ENCODE results near the gene RABGAP1L.

Gene RABGAP1L

GRCh38 chr1:174391716-174392115, 232.4 kb downstream of the RABGAP1L start:
- H3K27ac ChIP-seq (ENCODE audit: insufficient read depth in 1 of 2, low read depth in 1 of 2, low read length in 2 of 2, poor library complexity in 1 of 2, severe bottlenecking in 2 of 2): no peak overlapping the region
- no peak overlapping the region for H3K4me3 ChIP-seq (ENCODE audit: control insufficient read depth in 1 of 7, extremely low read depth in 1 of 7, insufficient read depth in 4 of 7, low read depth in 2 of 7, low read length in 6 of 7)
- no peaks in the 10 kb centered on the region for H3K4me1 ChIP-seq (ENCODE audit: control extremely low read depth in 1 of 4, control insufficient read depth in 4 of 4, insufficient read depth in 4 of 4, low read length in 3 of 4)
- ChIA-PET POLR2A (no interaction called here), CTCF (no interaction called here)
- H3K36me3 ChIP-seq (ENCODE audit: control insufficient read depth in 4 of 4, insufficient read depth in 4 of 4, low read length in 3 of 4): peaks cover 0 to 15% (median 5%) of the 10 kb centered on the region in 4 experiments
- peaks cover 0 to 7% (median 0%) of the 10 kb centered on the region in 5 experiments for H3K9me3 ChIP-seq (ENCODE audit: control extremely low read depth in 1 of 5, control insufficient read depth in 4 of 5, insufficient read depth in 2 of 5, low read depth in 1 of 5, low read length in 4 of 5)
- DNase-seq: no peak
- no peaks in the 10 kb centered on the region for H3K27me3 ChIP-seq (replicated peaks in 2 of 5; ENCODE audit: control insufficient read depth in 4 of 5, insufficient read depth in 5 of 5, low read length in 4 of 5)

GRCh38 chr1:174393885-174394284, 234.6 kb downstream of the RABGAP1L start:
- Histone ChIP-seq H3K4me3 (ENCODE audit: control insufficient read depth in 1 of 7, extremely low read depth in 1 of 7, insufficient read depth in 4 of 7, low read depth in 2 of 7, low read length in 6 of 7) (no peak overlapping the region), H3K36me3 (ENCODE audit: control insufficient read depth in 4 of 4, insufficient read depth in 4 of 4, low read length in 3 of 4) (peaks cover 7 to 31% (median 10%) of the 10 kb centered on the region in 4 experiments), H3K27me3 (replicated peaks in 2 of 5; ENCODE audit: control insufficient read depth in 4 of 5, insufficient read depth in 5 of 5, low read length in 4 of 5) (no peaks in the 10 kb centered on the region), H3K9me3 (ENCODE audit: control extremely low read depth in 1 of 5, control insufficient read depth in 4 of 5, insufficient read depth in 2 of 5, low read depth in 1 of 5, low read length in 4 of 5) (peaks cover 0 to 16% (median 3%) of the 10 kb centered on the region in 5 experiments), H3K4me1 (ENCODE audit: control extremely low read depth in 1 of 4, control insufficient read depth in 4 of 4, insufficient read depth in 4 of 4, low read length in 3 of 4) (no peaks in the 10 kb centered on the region), H3K27ac (ENCODE audit: insufficient read depth in 1 of 2, low read depth in 1 of 2, low read length in 2 of 2, poor library complexity in 1 of 2, severe bottlenecking in 2 of 2) (no peak overlapping the region)
- ChIA-PET POLR2A (no interaction called here), CTCF (no interaction called here)
- WGBS (ENCODE audit: insufficient coverage): 92% methylated on average over 2 of the region's 4 CpGs
- no peak for DNase-seq

DNA sequence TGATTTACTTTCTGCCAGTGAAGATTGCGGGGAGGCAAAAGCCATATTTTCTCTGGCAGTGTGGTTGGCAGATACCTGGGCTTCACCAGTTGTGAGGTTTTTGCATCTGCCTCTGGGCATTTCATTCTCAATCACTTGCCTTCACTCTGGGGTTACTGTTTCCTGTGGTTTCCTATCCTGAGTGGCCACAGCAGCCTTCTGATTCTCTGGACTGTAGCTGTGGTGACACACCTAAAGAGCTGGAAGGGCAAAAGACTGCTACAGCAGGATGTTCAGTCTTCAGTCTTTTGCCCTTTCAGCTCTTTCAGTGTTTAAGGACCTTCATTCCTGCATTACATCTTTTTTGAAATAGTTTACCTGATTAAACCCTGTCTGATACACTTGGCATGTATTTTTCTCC, 237.9 kb downstream of the RABGAP1L start:
- Histone ChIP-seq H3K4me1 (ENCODE audit: control extremely low read depth in 1 of 4, control insufficient read depth in 4 of 4, insufficient read depth in 4 of 4, low read length in 3 of 4) (no peaks in the 10 kb centered on the region), H3K27me3 (replicated peaks in 2 of 5; ENCODE audit: control insufficient read depth in 4 of 5, insufficient read depth in 5 of 5, low read length in 4 of 5) (no peaks in the 10 kb centered on the region), H3K4me3 (ENCODE audit: control insufficient read depth in 1 of 7, extremely low read depth in 1 of 7, insufficient read depth in 4 of 7, low read depth in 2 of 7, low read length in 6 of 7) (no peak overlapping the region), H3K36me3 (ENCODE audit: control insufficient read depth in 4 of 4, insufficient read depth in 4 of 4, low read length in 3 of 4) (peaks cover 7 to 39% (median 10%) of the 10 kb centered on the region in 4 experiments), H3K27ac (ENCODE audit: insufficient read depth in 1 of 2, low read depth in 1 of 2, low read length in 2 of 2, poor library complexity in 1 of 2, severe bottlenecking in 2 of 2) (no peak overlapping the region), H3K9me3 (ENCODE audit: control extremely low read depth in 1 of 5, control insufficient read depth in 4 of 5, insufficient read depth in 2 of 5, low read depth in 1 of 5, low read length in 4 of 5) (peaks cover 0 to 20% (median 3%) of the 10 kb centered on the region in 5 experiments)
- ChIA-PET POLR2A (interaction anchor here (0.5 kb wide), 1 partner anchor 13 kb away, joined by 3 read pairs; no protein-coding TSS in a partner anchor), CTCF (no interaction called here)
- WGBS (ENCODE audit: insufficient coverage): 100% methylated on average over 1 of the region's 1 CpG
- DNase-seq: no peak

- no CpG with 5 or more reads among the region's 4 CpGs for WGBS (ENCODE audit: insufficient coverage)
- POLR2A ChIA-PET: no interaction called here
- H3K4me3 ChIP-seq (ENCODE audit: control insufficient read depth in 1 of 7, extremely low read depth in 1 of 7, insufficient read depth in 4 of 7, low read depth in 2 of 7, low read length in 6 of 7): no peak overlapping the region
- H3K9me3 ChIP-seq (ENCODE audit: control extremely low read depth in 1 of 5, control insufficient read depth in 4 of 5, insufficient read depth in 2 of 5, low read depth in 1 of 5, low read length in 4 of 5): peaks cover 0 to 19% (median 3%) of the 10 kb centered on the region in 5 experiments
- H3K4me1 ChIP-seq (ENCODE audit: control extremely low read depth in 1 of 4, control insufficient read depth in 4 of 4, insufficient read depth in 4 of 4, low read length in 3 of 4): no peaks in the 10 kb centered on the region
- peaks cover 5 to 34% (median 8%) of the 10 kb centered on the region in 4 experiments for H3K36me3 ChIP-seq (ENCODE audit: control insufficient read depth in 4 of 4, insufficient read depth in 4 of 4, low read length in 3 of 4)
- no peak for DNase-seq
- CTCF ChIA-PET: no interaction called here
- H3K27me3 ChIP-seq (replicated peaks in 2 of 5; ENCODE audit: control insufficient read depth in 4 of 5, insufficient read depth in 5 of 5, low read length in 4 of 5): no peaks in the 10 kb centered on the region
- no peak overlapping the region for H3K27ac ChIP-seq (ENCODE audit: insufficient read depth in 1 of 2, low read depth in 1 of 2, low read length in 2 of 2, poor library complexity in 1 of 2, severe bottlenecking in 2 of 2)
These were observed 238.9 kb downstream of the RABGAP1L start for GRCh38 chr1:174398246-174398645.

DNA sequence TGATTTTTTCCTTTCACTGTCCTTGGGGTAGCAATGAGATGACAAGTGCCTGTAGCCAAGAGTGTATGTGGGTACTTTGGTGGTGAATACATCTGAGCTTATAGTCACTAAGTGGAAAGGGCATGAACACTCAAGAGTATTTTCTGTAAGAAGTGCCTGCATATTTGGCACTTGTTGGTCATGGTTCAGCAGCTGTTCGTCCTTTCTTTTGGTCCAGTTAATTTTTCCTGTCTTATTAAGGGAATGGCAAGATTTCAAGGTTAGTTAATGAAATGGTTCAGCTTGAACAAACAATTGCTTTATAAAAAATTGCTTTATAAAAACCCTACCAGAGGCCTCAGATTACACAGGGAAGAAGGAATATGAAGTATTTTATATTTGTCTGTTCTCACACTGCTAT, 239.9 kb downstream of the RABGAP1L start:
- Histone ChIP-seq H3K36me3 (ENCODE audit: control insufficient read depth in 4 of 4, insufficient read depth in 4 of 4, low read length in 3 of 4) (peaks cover 3 to 25% (median 8%) of the 10 kb centered on the region in 4 experiments), H3K27ac (ENCODE audit: insufficient read depth in 1 of 2, low read depth in 1 of 2, low read length in 2 of 2, poor library complexity in 1 of 2, severe bottlenecking in 2 of 2) (no peak overlapping the region), H3K27me3 (replicated peaks in 2 of 5; ENCODE audit: control insufficient read depth in 4 of 5, insufficient read depth in 5 of 5, low read length in 4 of 5) (no peaks in the 10 kb centered on the region), H3K4me1 (ENCODE audit: control extremely low read depth in 1 of 4, control insufficient read depth in 4 of 4, insufficient read depth in 4 of 4, low read length in 3 of 4) (no peaks in the 10 kb centered on the region), H3K4me3 (ENCODE audit: control insufficient read depth in 1 of 7, extremely low read depth in 1 of 7, insufficient read depth in 4 of 7, low read depth in 2 of 7, low read length in 6 of 7) (no peak overlapping the region), H3K9me3 (ENCODE audit: control extremely low read depth in 1 of 5, control insufficient read depth in 4 of 5, insufficient read depth in 2 of 5, low read depth in 1 of 5, low read length in 4 of 5) (peaks cover 0 to 13% (median 3%) of the 10 kb centered on the region in 5 experiments)
- no peak for DNase-seq
- CTCF ChIA-PET: no interaction called here
- POLR2A ChIA-PET: no interaction called here
- 80% methylated on average over 1 of the region's 1 CpG for WGBS (ENCODE audit: insufficient coverage)

DNA sequence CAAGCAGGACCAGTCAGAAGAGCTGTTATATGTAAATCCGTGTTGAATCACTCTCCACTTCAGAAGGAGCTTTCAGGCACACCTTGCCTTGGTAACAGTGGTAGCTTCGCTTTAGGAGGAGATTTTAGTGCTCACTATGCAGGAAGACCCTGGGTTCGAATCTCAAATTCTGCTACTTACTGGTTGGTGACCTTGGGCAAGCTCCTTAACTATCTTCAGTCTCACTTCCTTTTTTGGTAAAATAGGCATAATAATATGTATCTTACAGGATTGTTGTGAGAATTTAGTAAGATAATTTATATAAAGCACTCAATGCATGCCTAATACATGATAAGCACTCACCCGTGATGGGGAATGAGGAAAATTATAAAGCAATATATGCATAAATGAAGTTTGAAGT, 241.8 kb downstream of the RABGAP1L start:
- 94% methylated on average over 2 of the region's 4 CpGs for WGBS (ENCODE audit: insufficient coverage)
- POLR2A ChIA-PET: no interaction called here

GRCh38 chr1:174405219-174405618, 245.9 kb downstream of the RABGAP1L start:
- Histone ChIP-seq H3K36me3 (ENCODE audit: control insufficient read depth in 4 of 4, insufficient read depth in 4 of 4, low read length in 3 of 4) (peaks cover 0 to 5% (median 0%) of the 10 kb centered on the region in 4 experiments), H3K27ac (ENCODE audit: insufficient read depth in 1 of 2, low read depth in 1 of 2, low read length in 2 of 2, poor library complexity in 1 of 2, severe bottlenecking in 2 of 2) (no peak overlapping the region), H3K4me1 (ENCODE audit: control extremely low read depth in 1 of 4, control insufficient read depth in 4 of 4, insufficient read depth in 4 of 4, low read length in 3 of 4) (no peaks in the 10 kb centered on the region), H3K9me3 (ENCODE audit: control extremely low read depth in 1 of 5, control insufficient read depth in 4 of 5, insufficient read depth in 2 of 5, low read depth in 1 of 5, low read length in 4 of 5) (peaks cover 0 to under 1% (median 0%) of the 10 kb centered on the region in 5 experiments), H3K27me3 (replicated peaks in 2 of 5; ENCODE audit: control insufficient read depth in 4 of 5, insufficient read depth in 5 of 5, low read length in 4 of 5) (no peaks in the 10 kb centered on the region), H3K4me3 (ENCODE audit: control insufficient read depth in 1 of 7, extremely low read depth in 1 of 7, insufficient read depth in 4 of 7, low read depth in 2 of 7, low read length in 6 of 7) (no peak overlapping the region)
- DNase-seq: no peak
- ChIA-PET POLR2A (no interaction called here), CTCF (no interaction called here)
- no CpG with 5 or more reads among the region's 1 CpG for WGBS (ENCODE audit: insufficient coverage)

More for the DNA sequence above, 241.8 kb downstream of the RABGAP1L start:
- Histone ChIP-seq H3K36me3 (ENCODE audit: control insufficient read depth in 4 of 4, insufficient read depth in 4 of 4, low read length in 3 of 4) (peaks cover 3 to 25% (median 7%) of the 10 kb centered on the region in 4 experiments), H3K9me3 (ENCODE audit: control extremely low read depth in 1 of 5, control insufficient read depth in 4 of 5, insufficient read depth in 2 of 5, low read depth in 1 of 5, low read length in 4 of 5) (peaks cover 0 to 13% (median 3%) of the 10 kb centered on the region in 5 experiments), H3K4me3 (ENCODE audit: control insufficient read depth in 1 of 7, extremely low read depth in 1 of 7, insufficient read depth in 4 of 7, low read depth in 2 of 7, low read length in 6 of 7) (no peak overlapping the region), H3K4me1 (ENCODE audit: control extremely low read depth in 1 of 4, control insufficient read depth in 4 of 4, insufficient read depth in 4 of 4, low read length in 3 of 4) (no peaks in the 10 kb centered on the region), H3K27me3 (replicated peaks in 2 of 5; ENCODE audit: control insufficient read depth in 4 of 5, insufficient read depth in 5 of 5, low read length in 4 of 5) (no peaks in the 10 kb centered on the region), H3K27ac (ENCODE audit: insufficient read depth in 1 of 2, low read depth in 1 of 2, low read length in 2 of 2, poor library complexity in 1 of 2, severe bottlenecking in 2 of 2) (no peak overlapping the region)
- DNase-seq: no peak
- CTCF ChIA-PET: no interaction called here
